GM21786 (cell line): ENCODE measurements around the gene DCTD.

Experiments used
- ATAC-seq: cut with Tn5 transposase; IDR thresholded peaks from one replicate; pipeline ENCODE4 v1.9.1; 2021; ENCODE audit not compliant: unreplicated experiment

DCTD gene

GRCh38 chr4:182917182-182918043, at the start of gene DCTD:
Gene DCTD, minus strand, starts transcription at chr4:182917386. Its CDS starts 1,818 bp downstream, at chr4:182915568.
- ATAC-seq, result peak; percentile 84

- no peak for ATAC-seq
Measured at GRCh38 chr4:182960746-182961145, 43.6 kb upstream of the DCTD start.

DNA sequence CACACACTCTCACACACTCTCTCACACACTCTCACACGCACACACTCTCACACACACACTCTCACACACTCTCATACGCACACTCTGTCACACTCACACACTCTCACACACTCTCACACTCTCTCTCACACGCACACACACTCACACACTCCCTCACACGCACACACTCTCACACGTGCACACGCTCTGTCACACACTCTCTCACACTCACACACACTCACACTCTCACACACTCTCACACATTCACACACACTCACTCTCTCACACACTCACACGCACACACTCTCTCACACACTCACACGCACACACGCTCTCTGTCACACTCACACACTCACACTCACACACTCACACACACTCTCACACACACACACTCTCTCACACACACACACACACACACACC, 43.0 kb upstream of the DCTD start:
- ATAC-seq, result no peak

DNA sequence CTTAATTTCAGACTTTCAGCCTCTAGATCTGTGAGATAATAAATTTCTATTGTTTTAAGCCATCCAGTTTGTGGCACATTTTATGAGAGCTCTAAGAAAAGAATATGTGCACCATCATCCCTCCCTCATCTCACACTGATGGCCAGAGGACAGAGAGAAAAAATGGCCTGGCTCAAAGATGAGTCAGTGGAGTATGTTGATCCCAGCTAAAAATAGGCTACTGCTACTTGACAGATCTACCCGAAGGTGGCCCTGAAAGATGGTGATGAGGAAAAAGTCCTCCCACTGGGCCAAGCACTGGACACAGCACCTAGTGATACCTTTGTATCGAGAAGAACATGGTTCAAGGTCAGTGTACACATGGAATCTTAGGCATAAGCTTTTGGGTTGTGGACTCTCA, 38.2 kb upstream of the DCTD start:
- ATAC-seq, result no peak

GRCh38 chr4:182944484-182945213, 27.5 kb upstream of the DCTD start:
- no peak for ATAC-seq

DNA sequence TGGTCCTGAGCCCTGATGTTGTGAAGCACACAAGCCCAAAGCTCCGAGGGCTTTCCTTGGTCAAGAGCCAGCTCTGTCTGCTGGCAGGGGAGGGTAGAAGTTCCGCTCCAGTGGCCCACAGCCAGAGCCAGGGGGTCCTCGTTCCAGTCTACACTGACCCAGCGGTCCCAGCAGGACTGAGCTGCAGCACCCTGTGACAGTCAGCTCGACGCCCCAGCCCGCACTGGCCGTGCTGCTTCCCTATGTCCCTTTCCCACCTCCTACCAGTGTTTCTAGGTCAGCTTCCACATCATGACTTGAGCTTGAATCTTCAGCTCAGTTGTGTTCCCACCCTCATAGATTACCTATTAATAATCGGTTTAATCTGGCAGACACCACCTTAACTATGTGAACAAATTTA, 22.5 kb upstream of the DCTD start:
- no peak for ATAC-seq

DNA sequence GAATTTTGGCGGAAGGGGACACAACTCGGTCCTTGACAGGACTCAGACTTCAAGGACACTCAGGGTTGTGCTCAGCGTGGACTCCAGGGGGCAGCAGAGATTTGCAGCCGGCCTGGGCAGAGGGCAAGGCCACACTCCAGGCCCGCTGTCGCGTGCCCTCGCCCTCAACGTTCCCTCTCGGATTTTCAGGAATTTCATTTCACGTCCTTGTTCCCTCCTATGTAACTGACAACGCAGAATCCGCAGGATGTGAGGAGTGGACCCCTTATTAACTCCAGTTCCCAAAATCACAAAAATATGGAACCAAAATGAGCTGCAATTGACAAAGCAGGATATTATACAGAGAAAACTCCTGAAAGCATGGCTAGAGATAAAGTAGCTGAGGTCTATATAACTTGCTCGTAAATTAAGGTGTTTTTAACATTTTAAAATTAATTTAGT, 21.0 kb upstream of the DCTD start:
- ATAC-seq, result peak; percentile 97

DNA sequence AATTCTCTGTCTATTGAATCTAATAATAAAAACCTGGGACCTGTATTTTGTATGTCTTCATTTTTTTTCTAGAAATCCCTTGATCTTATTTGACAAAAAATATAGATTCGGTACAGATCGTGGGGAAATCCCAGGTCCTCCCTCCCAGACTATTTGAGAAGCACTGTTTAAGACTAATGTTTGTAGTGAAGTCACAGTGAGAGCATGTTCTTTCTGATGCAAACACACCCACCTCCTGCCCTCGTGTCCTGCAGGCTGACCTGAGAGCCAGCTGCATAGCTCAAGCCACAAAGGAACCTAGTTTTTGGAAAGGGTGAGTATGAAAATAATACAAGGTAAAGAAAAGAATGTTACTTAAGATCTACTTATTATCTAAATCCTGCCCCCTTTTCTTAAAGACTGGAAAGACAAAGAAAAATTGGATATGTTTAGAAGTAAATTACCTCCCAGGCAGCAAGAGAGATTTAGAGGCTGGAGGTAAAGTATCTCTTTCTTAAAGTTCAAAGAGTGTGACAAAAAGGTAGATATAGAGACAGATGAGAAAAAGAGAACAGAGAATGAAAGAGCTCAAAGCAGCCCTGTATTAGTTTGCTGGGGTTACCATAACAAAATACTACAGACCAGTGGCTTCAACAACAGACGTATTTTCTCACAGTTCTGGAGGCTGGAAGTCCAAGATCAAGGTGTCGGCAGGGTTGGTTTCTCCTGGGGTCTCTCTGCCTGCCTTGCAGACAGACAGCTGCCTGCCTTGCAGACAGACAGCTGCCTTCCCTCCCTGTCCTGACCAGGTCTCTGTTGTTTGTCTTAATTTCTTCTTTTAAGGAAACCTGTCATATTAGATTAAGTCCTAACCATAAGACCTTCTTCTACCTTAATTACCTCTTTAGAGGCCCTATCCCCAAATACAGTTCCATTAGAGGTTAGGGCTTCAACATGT, 20.4 kb upstream of the DCTD start:
- peak; percentile 12 for ATAC-seq

DNA sequence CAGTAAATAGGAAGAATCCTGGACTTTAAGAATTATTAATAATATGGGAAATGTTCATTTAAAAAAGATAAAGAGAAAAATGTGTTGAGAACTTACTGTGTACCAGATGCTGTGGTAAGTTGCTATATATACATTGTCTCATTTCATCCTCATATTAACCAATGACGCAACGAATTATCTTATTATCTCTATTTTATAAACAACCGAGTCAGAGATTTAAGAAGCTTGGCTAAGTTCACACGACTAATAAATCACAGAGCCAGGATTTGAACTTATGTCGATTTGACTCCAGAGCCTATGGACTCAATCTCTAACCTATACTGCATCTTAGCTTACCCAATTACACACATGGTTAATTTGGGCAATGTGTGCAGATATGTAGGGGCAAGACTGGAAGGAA, 15.5 kb upstream of the DCTD start:
- ATAC-seq, result no peak

- no peak for ATAC-seq
Measured at GRCh38 chr4:182931691-182932345, 14.6 kb upstream of the DCTD start.

DNA sequence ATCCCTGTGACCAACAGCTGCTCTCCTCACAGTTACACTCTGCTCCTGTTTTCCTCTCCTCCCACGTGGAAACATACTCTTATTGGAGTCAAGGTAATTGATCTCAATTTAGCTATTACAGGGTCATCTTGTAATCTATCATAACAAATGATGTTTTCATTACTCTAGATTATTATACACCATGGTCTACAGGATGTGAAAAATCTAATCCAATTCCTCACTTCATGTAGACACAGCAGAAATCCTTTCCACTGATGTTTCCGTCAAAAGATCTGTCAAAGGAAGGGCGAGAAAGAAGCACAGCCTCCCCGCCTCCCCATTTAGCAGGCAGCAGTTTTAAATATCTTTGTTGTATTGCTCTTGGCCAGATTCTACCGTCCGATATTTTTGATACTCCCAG, 13.7 kb upstream of the DCTD start:
- no peak for ATAC-seq

DNA sequence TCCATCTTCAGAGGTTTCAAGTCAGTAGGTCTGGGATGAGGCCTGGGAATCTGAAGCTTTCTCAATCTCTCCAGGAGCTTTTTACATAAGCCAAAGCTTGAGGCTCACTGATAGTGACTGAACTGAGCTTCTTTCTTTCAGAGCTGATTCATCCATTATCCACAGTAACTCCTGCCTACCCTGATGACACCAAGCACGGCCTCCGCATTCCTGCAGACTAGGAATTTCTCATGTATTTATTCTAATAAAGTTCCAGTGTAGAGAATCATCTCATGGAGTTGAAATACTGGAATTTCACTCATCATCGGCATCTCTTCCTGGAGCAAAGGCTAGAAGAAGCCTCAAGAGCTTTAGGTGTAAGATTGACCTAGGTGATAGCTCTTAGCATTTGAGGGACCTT, 12.1 kb upstream of the DCTD start:
- ATAC-seq, result no peak

- no peak for ATAC-seq
Measured at GRCh38 chr4:182928061-182928460, 10.9 kb upstream of the DCTD start.

DNA sequence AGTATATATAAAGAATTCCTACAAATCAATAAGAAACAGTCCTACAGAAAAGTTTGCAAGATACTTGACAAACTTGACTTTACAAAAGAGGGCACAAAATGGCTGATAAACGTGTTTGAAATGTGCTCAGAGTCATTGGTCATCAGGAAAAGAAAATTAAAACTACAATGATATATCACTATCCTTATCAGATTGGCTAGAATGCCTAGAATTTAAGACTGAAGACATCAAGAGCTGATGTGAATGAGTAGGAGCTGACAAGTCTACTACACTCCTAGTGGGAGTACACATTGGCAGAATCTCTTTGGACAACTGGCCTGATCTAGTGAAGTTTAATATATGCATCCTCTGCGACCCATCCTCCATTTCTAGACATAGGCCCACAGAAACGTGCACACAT, 10.3 kb upstream of the DCTD start:
- ATAC-seq, result no peak

DNA sequence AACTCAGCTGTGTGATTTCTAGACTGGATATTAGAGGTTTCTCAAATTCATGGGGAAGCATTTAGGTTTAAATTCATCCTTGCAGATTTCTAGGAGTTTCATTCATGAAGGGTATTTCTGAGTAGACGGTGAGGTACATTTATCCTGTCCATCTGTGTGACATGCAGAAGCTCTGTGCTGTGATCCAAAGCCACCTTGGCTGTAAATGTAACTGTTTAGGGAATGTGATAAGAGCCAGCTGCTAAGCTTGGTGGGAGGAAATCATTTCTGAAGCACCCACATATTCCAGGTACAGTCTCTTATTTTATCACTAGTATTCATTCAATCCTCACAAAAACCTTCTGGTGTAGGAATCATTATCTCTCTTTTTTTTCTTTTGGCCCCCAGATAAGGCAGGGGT, 8.7 kb upstream of the DCTD start:
- ATAC-seq, result no peak

DNA sequence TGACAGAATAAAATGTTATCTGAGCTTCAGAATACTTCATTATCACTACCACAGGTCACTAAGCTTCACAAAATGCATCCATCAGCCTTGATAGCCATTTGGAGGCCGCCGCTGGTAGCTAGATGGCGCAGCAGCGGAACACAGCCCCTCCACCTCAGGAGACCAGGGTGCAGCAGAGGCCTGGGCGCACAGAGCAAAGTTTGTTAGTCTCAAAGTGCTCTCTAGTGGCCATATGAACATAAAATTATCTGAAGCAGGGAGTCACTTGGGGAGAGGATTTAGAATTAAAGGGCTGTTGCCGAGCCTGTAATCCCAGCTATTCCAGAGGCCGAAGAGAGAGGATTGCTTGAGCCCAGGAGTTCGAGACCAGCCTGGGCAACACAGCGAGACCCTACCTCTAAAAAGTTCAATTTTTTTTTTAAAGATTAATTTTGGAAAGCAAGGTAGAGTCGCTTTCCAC, 8.1 kb upstream of the DCTD start:
- peak; percentile 100 for ATAC-seq

DNA sequence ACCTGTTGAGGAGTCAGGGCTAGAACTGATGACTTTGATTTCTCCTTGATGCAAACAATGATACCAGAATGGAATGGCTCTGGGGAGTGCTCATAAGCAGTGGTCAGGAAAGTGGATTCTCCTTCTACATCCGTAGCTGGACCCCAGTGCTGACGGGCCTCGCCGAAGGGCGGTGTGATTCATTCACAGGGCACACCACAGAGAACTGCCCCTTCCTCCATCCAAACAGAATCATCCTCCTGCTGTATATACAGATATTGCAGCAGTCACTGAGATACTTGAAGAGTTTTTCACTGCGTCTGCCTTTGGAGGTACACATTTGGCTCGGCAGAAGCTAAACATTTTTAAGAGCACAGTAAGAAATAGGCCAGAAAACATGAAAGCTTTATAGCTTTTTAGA, 7.3 kb upstream of the DCTD start:
- no peak for ATAC-seq

- ATAC-seq, result no peak
Measured at GRCh38 chr4:182923796-182924340, 6.7 kb upstream of the DCTD start.

DNA sequence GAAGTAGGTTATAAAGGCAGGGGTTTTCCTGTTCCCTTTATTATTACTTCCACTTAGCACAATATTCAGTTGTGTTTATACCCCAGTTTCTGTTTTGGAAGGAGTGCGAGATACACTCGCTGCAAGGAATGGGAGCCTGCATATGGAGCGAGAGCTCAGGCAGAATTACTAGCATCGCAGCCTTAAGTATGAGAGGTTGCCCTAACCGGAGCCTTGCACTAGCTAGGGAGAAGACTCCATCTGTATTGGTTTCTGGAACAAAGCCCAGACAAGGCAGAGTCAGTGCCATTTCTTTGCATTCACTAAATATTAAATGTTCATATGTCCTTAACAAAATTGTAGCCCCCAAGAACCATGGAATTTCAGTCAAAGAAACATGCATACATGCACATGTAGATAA, 6.2 kb upstream of the DCTD start:
- ATAC-seq, result no peak
